Trophoblast cell (in vitro differentiated cells and primary cell): Measurements from ENCODE around the gene BRD4.

ENCODE experiments used
- DNase-seq, 2 donors: peaks; one replicate each; pipeline ENCODE4 v3.0.0-alpha.2; 2016
- H2AFZ ChIP-seq: 2 replicates; pipeline ENCODE4 v1.6.1; 2013; ENCODE audit warnings: low read length, moderate library complexity, mild to moderate bottlenecking; ENCODE audit not compliant: insufficient read depth, poor library complexity
- H2AK5ac ChIP-seq: 2 replicates; pipeline ENCODE4 v1.6.1; 2013; ENCODE audit warnings: mild to moderate bottlenecking, low read length
- H2BK120ac ChIP-seq: 2 replicates; pipeline ENCODE4 v1.6.1; 2013; ENCODE audit warnings: low read length, mild to moderate bottlenecking, moderate library complexity; ENCODE audit not compliant: insufficient read depth, poor library complexity
- H2BK12ac ChIP-seq: 2 replicates; pipeline ENCODE4 v1.6.1; 2013; ENCODE audit warnings: mild to moderate bottlenecking, low read length, moderate library complexity
- H2BK5ac ChIP-seq: 2 replicates; pipeline ENCODE4 v1.6.1; 2013; ENCODE audit warnings: low read length, low read depth, moderate library complexity, mild to moderate bottlenecking; ENCODE audit not compliant: poor library complexity
- H3K14ac ChIP-seq: 2 replicates; pipeline ENCODE4 v1.6.1; 2013; ENCODE audit warnings: mild to moderate bottlenecking, low read length
- H3K18ac ChIP-seq: 2 replicates; pipeline ENCODE4 v1.6.1; 2013; ENCODE audit warnings: mild to moderate bottlenecking, low read length
- H3K23ac ChIP-seq: 2 replicates; pipeline ENCODE4 v1.6.1; 2013; ENCODE audit warnings: low read length
- H3K27ac ChIP-seq: 2 replicates; pipeline ENCODE4 v1.5.1; 2013; ENCODE audit warnings: low read depth, mild to moderate bottlenecking, inconsistent platforms, low read length, moderate library complexity
- H3K27me3 ChIP-seq: 2 replicates; pipeline ENCODE4 v1.6.1; 2013; ENCODE audit warnings: inconsistent platforms, mild to moderate bottlenecking, low read length, moderate library complexity; ENCODE audit not compliant: insufficient read depth
- H3K36me3 ChIP-seq, 2 experiments: 1 replicate in 1 of 2; 2 replicates in 1 of 2; pipeline ENCODE4 v1.6.1; 2013; ENCODE audit warnings: low read length in 2 of 2, mild to moderate bottlenecking in 2 of 2, moderate library complexity in 1 of 2; ENCODE audit not compliant: insufficient read depth in 2 of 2, control insufficient read depth in 1 of 2
- H3K4ac ChIP-seq: 2 replicates; pipeline ENCODE4 v1.6.1; 2013; ENCODE audit warnings: low read depth, mild to moderate bottlenecking, low read length, moderate library complexity
- H3K4me1 ChIP-seq, 2 experiments: 1 replicate in 1 of 2; 2 replicates in 1 of 2; pipeline ENCODE4 v1.6.1; 2013; ENCODE audit warnings: low read length in 2 of 2, mild to moderate bottlenecking in 2 of 2, moderate library complexity in 1 of 2; ENCODE audit not compliant: insufficient read depth in 2 of 2, control insufficient read depth in 1 of 2
- H3K4me2 ChIP-seq: 2 replicates; pipeline ENCODE4 v1.6.1; 2013; ENCODE audit warnings: inconsistent platforms, mild to moderate bottlenecking, low read length, moderate library complexity
- H3K4me3 ChIP-seq: 2 replicates; pipeline ENCODE4 v1.5.1; 2013; ENCODE audit warnings: mild to moderate bottlenecking, low read depth, low read length, inconsistent platforms
- H3K79me1 ChIP-seq: one replicate; pipeline ENCODE4 v1.6.1; 2013; ENCODE audit warnings: low read length
- H3K79me2 ChIP-seq: 2 replicates; pipeline ENCODE4 v1.6.1; 2013; ENCODE audit warnings: low read length, mild to moderate bottlenecking; ENCODE audit not compliant: control insufficient read depth, insufficient read depth, poor library complexity
- H3K9ac ChIP-seq: 2 replicates; pipeline ENCODE4 v1.6.1; 2013; ENCODE audit warnings: mild to moderate bottlenecking, low read length
- H3K9me3 ChIP-seq: 2 replicates; pipeline ENCODE4 v1.6.1; 2013; ENCODE audit warnings: low read depth, mild to moderate bottlenecking, control low read depth, inconsistent platforms, low read length; ENCODE audit not compliant: insufficient read depth
- H4K12ac ChIP-seq: 2 replicates; pipeline ENCODE4 v1.6.1; 2013; ENCODE audit warnings: low read depth, mild to moderate bottlenecking, low read length, moderate library complexity
- H4K8ac ChIP-seq: 2 replicates; pipeline ENCODE4 v1.6.1; 2013; ENCODE audit warnings: low read depth, mild to moderate bottlenecking, low read length, moderate library complexity
- H4K91ac ChIP-seq: one replicate; pipeline ENCODE4 v1.6.1; 2013; ENCODE audit warnings: low read depth, mild to moderate bottlenecking, low read length, moderate library complexity
- WGBS: extraction: QIAGEN DNeasy Blood & Tissue Kit; methylation state at CpG from one replicate; pipeline ENCODE4 v1.1.7; 2013; ENCODE audit warnings: missing lambda C conversion rate; ENCODE audit not compliant: insufficient read length, insufficient coverage; ENCODE audit errors: extremely low coverage; 5-methylcytosine and 5-hydroxymethylcytosine counted together

The BRD4 gene

DNA sequence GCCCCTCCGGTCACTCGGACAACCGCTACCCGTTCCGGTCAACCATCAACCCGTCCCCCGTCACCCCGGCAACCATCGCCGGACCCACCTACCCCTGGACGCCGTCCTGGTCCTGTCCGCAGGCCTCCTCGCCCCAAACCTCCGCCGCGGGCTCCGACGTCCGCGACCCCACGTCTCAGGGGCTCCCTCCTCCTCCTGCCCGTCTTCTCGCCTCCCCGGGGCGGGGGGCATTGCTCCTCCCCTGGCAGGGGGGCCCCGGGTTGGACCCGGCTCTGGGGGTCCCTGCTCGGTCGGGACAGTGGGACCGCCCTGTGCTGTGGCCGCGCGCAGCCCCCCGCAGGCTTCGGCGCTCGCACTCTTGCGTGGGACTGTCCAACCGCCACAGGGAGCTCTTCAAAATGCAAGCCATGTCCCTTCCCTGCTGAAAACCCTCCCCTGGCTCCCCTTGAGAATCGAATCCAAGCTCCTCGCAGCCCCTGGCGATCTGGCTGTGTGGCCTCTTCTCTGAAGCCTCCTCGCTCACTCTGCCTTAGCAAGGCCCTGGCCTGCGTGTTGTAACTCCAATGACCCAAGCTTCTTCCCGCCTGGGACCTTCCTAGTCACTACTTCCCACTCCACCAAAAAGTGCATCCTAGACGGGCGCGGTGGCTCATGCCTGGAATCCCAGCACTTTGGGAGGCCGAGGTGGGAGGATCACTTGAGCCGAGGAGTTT lies 108.5 kb downstream of the BRD4 start:
- H3K4me2 ChIP-seq = peak overlapping the region; percentile 80
- H2BK5ac ChIP-seq = no peak overlapping the region
- H3K9me3 ChIP-seq = no peaks in the 10 kb centered on the region
- H4K91ac ChIP-seq = peak overlapping the region; percentile 31
- no peaks in the 10 kb centered on the region for H3K79me2 ChIP-seq
- peak overlapping the region; percentile 98 for H2AFZ ChIP-seq
- no peak overlapping the region for H3K23ac ChIP-seq
- peaks cover 3% of the 10 kb centered on the region for H3K79me1 ChIP-seq
- no peak overlapping the region for H3K9ac ChIP-seq
- peaks cover 22 to 23% of the 10 kb centered on the region in 2 experiments for H3K4me1 ChIP-seq
- peak overlapping the region; percentile 6 for H2BK12ac ChIP-seq
- no peaks in the 10 kb centered on the region for H3K27me3 ChIP-seq
- H2BK120ac ChIP-seq = no peak overlapping the region
- no CpG with 5 or more reads among the region's 51 CpGs for WGBS
- H3K4ac ChIP-seq = peak overlapping the region; percentile 65
- H3K36me3 ChIP-seq = no peaks in the 10 kb centered on the region
- H3K18ac ChIP-seq = peak overlapping the region; percentile 41
- H3K4me3 ChIP-seq = peak overlapping the region; percentile 72
- no peak overlapping the region for H3K27ac ChIP-seq
- peak overlapping the region; percentile 60 for H4K12ac ChIP-seq
- H3K14ac ChIP-seq = peak overlapping the region; percentile 17
- no peak for DNase-seq
- peak overlapping the region; percentile 71 for H4K8ac ChIP-seq
- no peak overlapping the region for H2AK5ac ChIP-seq

- peak overlapping the region; percentile 2 for H3K27ac ChIP-seq
- DNase-seq = peak; percentile 85 to 91
- H2BK12ac ChIP-seq = no peak overlapping the region
- peaks cover 22 to 23% of the 10 kb centered on the region in 2 experiments for H3K4me1 ChIP-seq
- H3K79me1 ChIP-seq = peaks cover 3% of the 10 kb centered on the region
- peak overlapping the region; percentile 60 for H4K12ac ChIP-seq
- H3K23ac ChIP-seq = no peak overlapping the region
- H3K18ac ChIP-seq = peak overlapping the region; percentile 41
- no peaks in the 10 kb centered on the region for H3K79me2 ChIP-seq
- peak overlapping the region; percentile 71 for H4K8ac ChIP-seq
- H2AFZ ChIP-seq = peak overlapping the region; percentile 98
- no peak overlapping the region for H3K14ac ChIP-seq
- H2BK5ac ChIP-seq = no peak overlapping the region
- H3K9ac ChIP-seq = no peak overlapping the region
- H2BK120ac ChIP-seq = no peak overlapping the region
- peak overlapping the region; percentile 72 for H3K4me3 ChIP-seq
- no CpG with 5 or more reads among the region's 48 CpGs for WGBS
- H3K4me2 ChIP-seq = peak overlapping the region; percentile 80
- no peaks in the 10 kb centered on the region for H3K9me3 ChIP-seq
- H3K27me3 ChIP-seq = no peaks in the 10 kb centered on the region
- no peaks in the 10 kb centered on the region for H3K36me3 ChIP-seq
- no peak overlapping the region for H2AK5ac ChIP-seq
- H3K4ac ChIP-seq = no peak overlapping the region
- no peak overlapping the region for H4K91ac ChIP-seq
Measured at GRCh38 chr19:15222738-15223648, 109.3 kb downstream of the BRD4 start.

DNA sequence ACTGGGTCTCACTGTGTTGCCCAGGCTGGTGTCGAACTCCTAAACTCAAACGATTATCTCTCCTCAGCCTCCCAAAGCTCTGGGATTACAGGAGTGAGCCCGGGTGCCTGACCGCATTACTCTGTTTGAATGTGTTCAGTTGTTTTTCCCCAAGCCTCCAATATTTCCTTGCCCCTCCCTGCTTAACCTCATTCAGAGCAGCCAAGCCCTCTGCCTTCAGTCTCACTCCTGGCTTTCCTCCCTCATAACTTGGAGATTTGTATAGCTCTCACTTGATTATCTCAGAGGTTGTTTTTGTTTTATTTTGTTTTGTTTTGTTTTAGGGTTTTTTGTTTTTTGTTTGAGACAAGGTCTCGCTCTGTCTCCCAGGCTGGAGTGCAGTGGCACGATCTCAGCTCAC lies 111.5 kb downstream of the BRD4 start:
- H3K79me2 ChIP-seq = no peaks in the 10 kb centered on the region
- no peak overlapping the region for H3K4ac ChIP-seq
- H2BK12ac ChIP-seq = no peak overlapping the region
- peaks cover 15% of the 10 kb centered on the region in 2 experiments for H3K4me1 ChIP-seq
- H3K9me3 ChIP-seq = no peaks in the 10 kb centered on the region
- H4K12ac ChIP-seq = no peak overlapping the region
- no peak overlapping the region for H2BK5ac ChIP-seq
- no peak overlapping the region for H3K4me3 ChIP-seq
- H3K23ac ChIP-seq = no peak overlapping the region
- no peaks in the 10 kb centered on the region for H3K36me3 ChIP-seq
- H2AFZ ChIP-seq = no peak overlapping the region
- no CpG with 5 or more reads among the region's 6 CpGs for WGBS
- no peak overlapping the region for H4K8ac ChIP-seq
- H2BK120ac ChIP-seq = no peak overlapping the region
- no peaks in the 10 kb centered on the region for H3K27me3 ChIP-seq
- H3K9ac ChIP-seq = no peak overlapping the region
- H3K18ac ChIP-seq = no peak overlapping the region
- H2AK5ac ChIP-seq = no peak overlapping the region
- no peak overlapping the region for H3K27ac ChIP-seq
- H4K91ac ChIP-seq = no peak overlapping the region
- H3K79me1 ChIP-seq = peaks cover 3% of the 10 kb centered on the region
- no peak for DNase-seq
- H3K4me2 ChIP-seq = no peak overlapping the region
- H3K14ac ChIP-seq = no peak overlapping the region

- Histone ChIP-seq H3K27me3 (no peaks in the 10 kb centered on the region), H3K27ac (no peak overlapping the region), H3K36me3 (no peaks in the 10 kb centered on the region), H3K18ac (no peak overlapping the region), H3K4me3 (no peak overlapping the region), H4K8ac (no peak overlapping the region), H4K91ac (no peak overlapping the region), H2AK5ac (no peak overlapping the region), H3K79me2 (no peaks in the 10 kb centered on the region), H2BK5ac (no peak overlapping the region), H4K12ac (no peak overlapping the region), H3K4me1 (peaks cover 8 to 9% of the 10 kb centered on the region in 2 experiments), H3K9me3 (no peaks in the 10 kb centered on the region), H3K23ac (no peak overlapping the region), H3K4me2 (no peak overlapping the region), H2AFZ (no peak overlapping the region), H3K9ac (no peak overlapping the region), H3K79me1 (peaks cover under 1% of the 10 kb centered on the region), H3K4ac (no peak overlapping the region), H3K14ac (no peak overlapping the region), H2BK12ac (no peak overlapping the region), H2BK120ac (no peak overlapping the region)
- no CpG with 5 or more reads among the region's 7 CpGs for WGBS
- DNase-seq = no peak
Measured at GRCh38 chr19:15218501-15218900, 113.8 kb downstream of the BRD4 start.
